Esophagus squamous epithelium (tissue), 5 donors: Measurements from ENCODE around the gene CLSTN3. TPM values are rescaled to one million over a fixed set of nuclear protein-coding genes. Genes with fewer than 3 reads are reported as not detected.

ENCODE experiments used
- DNase-seq: peaks from one replicate; lab custom pipeline; 2025; lab: John Stamatoyannopoulos, UW
- H3K27ac ChIP-seq, 4 donors: fragments of 200-600 bp; sonication (generic); one replicate each; pipeline ENCODE4 v1.5.1; 2016 to 2019; ENCODE audit warnings: mild to moderate bottlenecking in 1 of 4
- H3K27me3 ChIP-seq, 4 donors: fragments of 200-600 bp; sonication (generic); 1 replicate in 3 of 4; 2 replicates in 1 of 4; pipeline versions ENCODE4 v1.5.1 to v1.6.0; 2017 to 2021; ENCODE audit warnings: antibody characterized with exemption in 1 of 4
- H3K36me3 ChIP-seq, 3 donors: fragments of 200-600 bp; sonication (generic); one replicate each; pipeline ENCODE4 v1.5.1; 2016 to 2019
- H3K4me1 ChIP-seq, 3 donors: fragments of 200-600 bp; sonication (generic); one replicate each; pipeline ENCODE4 v1.5.1; 2017 to 2019
- H3K4me3 ChIP-seq, 4 donors: fragments of 200-600 bp; sonication (generic); 1 replicate in 3 of 4; 2 replicates in 1 of 4; pipeline ENCODE4 v1.5.1; 2016 to 2019; ENCODE audit warnings: mild to moderate bottlenecking in 2 of 4, moderate library complexity in 1 of 4
- H3K9me3 ChIP-seq, 3 donors: fragments of 200-600 bp; sonication (generic); one replicate each; pipeline ENCODE4 v1.5.1; 2016 to 2019
- CTCF ChIP-seq, 6 experiments: fragments of 450-650 bp in 4 of 6; fragments of 200-600 bp in 2 of 6; sonication (generic) in 2 of 6; IDR thresholded peaks; one replicate each; pipeline ENCODE4 v1.5.1; 2016 to 2019; ENCODE audit warnings: antibody characterized with exemption in 6 of 6, mild to moderate bottlenecking in 4 of 6, moderate library complexity in 4 of 6
- POLR2A ChIP-seq, 4 donors: fragments of 450-650 bp; IDR thresholded peaks; one replicate each; pipeline ENCODE4 v1.6.1; 2017; ENCODE audit warnings: antibody characterized with exemption in 4 of 4, mild to moderate bottlenecking in 4 of 4, moderate library complexity in 3 of 4
- WGBS, 2 donors: methylation state at CpG; one replicate each; pipeline ENCODE4 v1.1.5; 2018; 5-methylcytosine and 5-hydroxymethylcytosine counted together
- intact Hi-C: fragments of 100-400 bp; cut with DNase I; formaldehyde crosslinking; loops from one replicate; pipeline ENCODE4 v1.15.0; 2022
- total RNA-seq, 4 donors: library from RNA; depleted of rRNA; stranded (reverse); fragments of >200 nt; gene quantifications; one replicate each; pipeline ENCODE4 v1.1.0, GENCODE V29; 2016
- donor health status: DM: yes; HTN: yes; CAD: no.

CLSTN3 gene
- total RNA-seq, 4 donors from 2014 or later, result 4.8 to 12.4 (median 9.5) TPM

- TF ChIP-seq POLR2A (IDR thresholded peaks at IDR 0.05) (no peak), CTCF (IDR thresholded peaks at IDR 0.05) (peak; percentile 14 to 54 (median 33))
- peaks cover 0 to 67% (median 13%) of the 10 kb centered on the region in 3 donors for H3K36me3 ChIP-seq
- H3K27me3 ChIP-seq, result no peaks in the 10 kb centered on the region
- no peak for DNase-seq
- H3K9me3 ChIP-seq, result no peaks in the 10 kb centered on the region
- peak overlapping the region in 1 of 4 donors; percentile 27 for H3K27ac ChIP-seq
- H3K4me3 ChIP-seq, result no peak overlapping the region
- WGBS, 2 donors, result 39% methylated on average over 9 of the region's 11 CpGs
- intact Hi-C loops, result no loop called here
- H3K4me1 ChIP-seq, result peaks cover 0 to 10% (median 0%) of the 10 kb centered on the region in 3 donors
Measured at GRCh38 chr12:7144414-7145120, 14.4 kb downstream of the CLSTN3 start.

- peaks cover 0 to 10% (median 0%) of the 10 kb centered on the region in 3 donors for H3K4me1 ChIP-seq
- no peak for TF ChIP-seq CTCF (IDR thresholded peaks at IDR 0.05)
- TF ChIP-seq POLR2A (IDR thresholded peaks at IDR 0.05), result no peak
- DNase-seq, result no peak
Measured at GRCh38 chr12:7145671-7146070, 15.5 kb downstream of the CLSTN3 start.

GRCh38 chr12:7146228-7146627 lies 16.1 kb downstream of the CLSTN3 start:
- no peaks in the 10 kb centered on the region for H3K27me3 ChIP-seq
- 80 to 89% methylated on average over 5 to 7 of the region's 7 CpGs for WGBS, 2 donors

More at GRCh38 chr12:7145671-7146070, 15.5 kb downstream of the CLSTN3 start:
- Histone ChIP-seq H3K36me3 (peaks cover 0 to 69% (median 24%) of the 10 kb centered on the region in 3 donors), H3K27me3 (no peaks in the 10 kb centered on the region), H3K9me3 (no peaks in the 10 kb centered on the region), H3K27ac (no peak overlapping the region), H3K4me3 (no peak overlapping the region)
- 65 to 69% methylated on average over 4 of the region's 4 CpGs for WGBS, 2 donors
- intact Hi-C loops, result no loop called here

GRCh38 chr12:7146906-7147305 lies 16.7 kb downstream of the CLSTN3 start:
- Histone ChIP-seq H3K4me1 (peaks cover 0 to 10% (median 0%) of the 10 kb centered on the region in 3 donors), H3K9me3 (no peaks in the 10 kb centered on the region), H3K27me3 (no peaks in the 10 kb centered on the region), H3K4me3 (no peak overlapping the region), H3K27ac (no peak overlapping the region), H3K36me3 (peaks cover 0 to 71% (median 28%) of the 10 kb centered on the region in 3 donors)
- no peak for DNase-seq
- TF ChIP-seq CTCF (IDR thresholded peaks at IDR 0.05), result no peak
- TF ChIP-seq POLR2A (IDR thresholded peaks at IDR 0.05), result no peak
- WGBS, 2 donors, result 94 to 100% methylated on average over 2 to 6 of the region's 7 CpGs
- intact Hi-C loops, result no loop called here

More at GRCh38 chr12:7146228-7146627, 16.1 kb downstream of the CLSTN3 start:
- Histone ChIP-seq H3K27ac (no peak overlapping the region), H3K4me1 (peaks cover 0 to 10% (median 0%) of the 10 kb centered on the region in 3 donors), H3K36me3 (peaks cover 0 to 69% (median 28%) of the 10 kb centered on the region in 3 donors), H3K9me3 (no peaks in the 10 kb centered on the region), H3K4me3 (no peak overlapping the region)
- intact Hi-C loops, result no loop called here
- DNase-seq, result no peak
- TF ChIP-seq CTCF (IDR thresholded peaks at IDR 0.05) (no peak), POLR2A (IDR thresholded peaks at IDR 0.05) (no peak)

- Histone ChIP-seq H3K9me3 (no peaks in the 10 kb centered on the region), H3K4me1 (peaks cover 0 to 11% (median 0%) of the 10 kb centered on the region in 3 donors), H3K27me3 (no peaks in the 10 kb centered on the region), H3K36me3 (peaks cover 0 to 81% (median 32%) of the 10 kb centered on the region in 3 donors), H3K4me3 (no peak overlapping the region), H3K27ac (no peak overlapping the region)
- no peak for TF ChIP-seq CTCF (IDR thresholded peaks at IDR 0.05)
- TF ChIP-seq POLR2A (IDR thresholded peaks at IDR 0.05), result no peak
- WGBS, 2 donors, result 74% methylated on average over 2 to 7 of the region's 12 CpGs
- intact Hi-C loops, result no loop called here
- DNase-seq, result no peak
Measured at GRCh38 chr12:7150356-7150755, 20.2 kb downstream of the CLSTN3 start.
